ENCODE measurements around the gene SLC25A19. TPM values are rescaled to one million over a fixed set of nuclear protein-coding genes. Genes with fewer than 3 reads are reported as not detected.

The SLC25A19 gene
- polyA plus RNA-seq, 1 of the 3 experiments (the other 2 are of a cell fraction) = 11.7 TPM

GRCh38 chr17:75327757-75328156 lies 38.5 kb upstream of the SLC25A19 start:
- 81% methylated on average over 2 of the region's 2 CpGs for WGBS (ENCODE audit: low lambda C conversion rate)
- Histone ChIP-seq H3K27ac (ENCODE audit: low read depth in 2 of 2, low read length in 1 of 2) (no peak overlapping the region), H3F3A (replicated peaks; ENCODE audit: insufficient read depth) (peaks cover 42% of the 10 kb centered on the region), H3K79me2 (ENCODE audit: insufficient read depth) (peaks cover 52% of the 10 kb centered on the region), H4K20me1 (ENCODE audit: insufficient read depth) (peaks cover 5% of the 10 kb centered on the region), H3K27me3 (ENCODE audit: insufficient read depth) (no peaks in the 10 kb centered on the region), H3K36me3 (replicated peaks in 1 of 2; ENCODE audit: control insufficient read depth in 1 of 2, insufficient read depth in 2 of 2, low read length in 1 of 2) (peaks cover 7 to 29% of the 10 kb centered on the region in 2 experiments), H3K9me3 (no peaks in the 10 kb centered on the region), H2AFZ (ENCODE audit: low read depth) (no peak overlapping the region), H3K4me1 (ENCODE audit: control insufficient read depth in 1 of 2, insufficient read depth in 2 of 2, low read depth in 1 of 2, low read length in 1 of 2) (peaks cover 3 to 16% of the 10 kb centered on the region in 2 experiments; a peak in 3 of 4 replicates), H3K9me2 (no peaks in the 10 kb centered on the region), H3K9ac (no peak overlapping the region), H3K4me3 (ENCODE audit: low read depth in 2 of 2, low read length in 1 of 2) (no peak overlapping the region), H3K4me2 (no peak overlapping the region)
- no peak for DNase-seq
- ChIA-PET CTCF (interaction anchor here (0.8 to 4.1 kb wide), 4 partner anchors 16 to 85 kb away, joined by 3 to 21 read pairs (median 4); partner anchors contain the start of gene MIF4GD), POLR2A (no interaction called here)
- TF ChIP-seq FOSL2 (IDR thresholded peaks at IDR 0.05; ENCODE audit: borderline replicate concordance, low read depth) = no peak
- no peak for TF ChIP-seq NFIC (IDR thresholded peaks at IDR 0.05; ENCODE audit: borderline replicate concordance)
- TF ChIP-seq USF1 (IDR thresholded peaks at IDR 0.05; ENCODE audit: borderline replicate concordance, low read depth) = no peak
- no peak for TF ChIP-seq POLR2AphosphoS5 (IDR thresholded peaks at IDR 0.05; ENCODE audit: low read depth, low read length)
- no peak for TF ChIP-seq ZBTB33 (IDR thresholded peaks at IDR 0.05; ENCODE audit: borderline replicate concordance, low read depth)
- TF ChIP-seq TAF1 (IDR thresholded peaks at IDR 0.05; ENCODE audit: borderline replicate concordance, low read depth, low read length) = no peak
- no peak for TF ChIP-seq TEAD4 (IDR thresholded peaks at IDR 0.05; ENCODE audit: borderline replicate concordance, insufficient read depth)
- TF ChIP-seq USF2 (IDR thresholded peaks at IDR 0.05; ENCODE audit: borderline replicate concordance, low read depth, low read length) = no peak
- no peak for TF ChIP-seq IRF3 (IDR thresholded peaks at IDR 0.05; ENCODE audit: low read depth, low read length)
- TF ChIP-seq EP300 (IDR thresholded peaks at IDR 0.05; ENCODE audit: borderline replicate concordance in 1 of 2, low read depth in 1 of 2, low read length in 1 of 2) = no peak
- TF ChIP-seq GATA2 (CRISPR knock-in tag; IDR thresholded peaks at IDR 0.05) = no peak
- TF ChIP-seq FOXM1 (IDR thresholded peaks at IDR 0.05; ENCODE audit: low read depth) = no peak
- TF ChIP-seq JUND (IDR thresholded peaks at IDR 0.05) = no peak
- TF ChIP-seq RAD21 (IDR thresholded peaks at IDR 0.05; ENCODE audit: low read length) = no peak
- TF ChIP-seq PBX3 (IDR thresholded peaks at IDR 0.05) = no peak
- TF ChIP-seq RCOR1 (IDR thresholded peaks at IDR 0.05; ENCODE audit: low read length) = no peak
- no peak for TF ChIP-seq EZH2phosphoT487 (IDR thresholded peaks at IDR 0.05; ENCODE audit: borderline replicate concordance, low read depth)

Data from SK-N-SH (cell line).